ENCODE results near the gene CAPZA2. TPM values are rescaled to one million over a fixed set of nuclear protein-coding genes. Genes with fewer than 3 reads are reported as not detected.
A peak's percentile ranks its signal among the peaks of the same experiment; 100 is the strongest.
"Not testable (repeated sequence)": the region's sequence is repeated elsewhere in the genome, so short reads cannot be mapped to it uniquely, and the experiment has no call there.

Gene CAPZA2
- total RNA-seq, 1 experiment from 2014 or later, result 57.7 TPM

DNA sequence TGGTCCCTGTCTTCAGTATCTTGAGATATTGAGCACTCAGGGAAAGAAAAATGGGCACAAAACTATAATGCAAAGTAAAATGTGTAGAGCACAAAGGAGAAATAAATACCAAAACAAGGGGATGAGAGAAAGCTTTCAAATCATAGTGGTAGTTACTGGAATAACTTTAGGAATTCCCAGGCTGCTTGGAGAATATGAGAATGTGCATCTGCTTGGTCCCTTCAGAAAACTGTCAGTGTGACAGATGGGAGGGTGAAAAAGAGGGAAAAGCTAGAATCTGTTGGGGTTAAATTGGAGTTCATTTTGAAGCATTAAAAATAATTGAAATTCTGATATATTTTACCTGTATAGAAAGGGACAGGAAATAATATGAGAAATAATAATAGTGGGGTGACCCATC lies 106.2 kb downstream of the CAPZA2 start:
- H3K4me1 ChIP-seq (ENCODE audit: insufficient read depth, low read length), result peaks cover 11% of the 10 kb centered on the region
- no peaks in the 10 kb centered on the region for H3K9me2 ChIP-seq (replicated peaks; ENCODE audit: low read length)
- H3K79me2 ChIP-seq (ENCODE audit: low read length), result peaks cover 50% of the 10 kb centered on the region
- ChIA-PET CTCF (no interaction called here), POLR2A (ENCODE audit: unreplicated experiment) (no interaction called here)
- no peaks in the 10 kb centered on the region for H3K27me3 ChIP-seq (ENCODE audit: low read length)
- intact Hi-C loops (cut with micrococcal nuclease), result no loop called here
- no TSS peak for BruUV-seq (replicated peaks)
- ATAC-seq, result no peak
- no peaks in the 10 kb centered on the region for H3F3A ChIP-seq (ENCODE audit: low read length, unreplicated experiment)
- no peaks in the 10 kb centered on the region for H4K20me1 ChIP-seq (ENCODE audit: low read length)
- no peak overlapping the region for H3K4me3 ChIP-seq (ENCODE audit: low read length)
- no peak overlapping the region for H3K4me2 ChIP-seq (ENCODE audit: low read length)
- no peaks in the 10 kb centered on the region for H3K9me3 ChIP-seq (ENCODE audit: low read length)
- H2AFZ ChIP-seq (ENCODE audit: low read length), result no peak overlapping the region
- no peak for DNase-seq
- no peak for TF ChIP-seq EZH2phosphoT487 (IDR thresholded peaks at IDR 0.05; ENCODE audit: borderline replicate concordance, low read length)
- TF ChIP-seq, protein P1, sequence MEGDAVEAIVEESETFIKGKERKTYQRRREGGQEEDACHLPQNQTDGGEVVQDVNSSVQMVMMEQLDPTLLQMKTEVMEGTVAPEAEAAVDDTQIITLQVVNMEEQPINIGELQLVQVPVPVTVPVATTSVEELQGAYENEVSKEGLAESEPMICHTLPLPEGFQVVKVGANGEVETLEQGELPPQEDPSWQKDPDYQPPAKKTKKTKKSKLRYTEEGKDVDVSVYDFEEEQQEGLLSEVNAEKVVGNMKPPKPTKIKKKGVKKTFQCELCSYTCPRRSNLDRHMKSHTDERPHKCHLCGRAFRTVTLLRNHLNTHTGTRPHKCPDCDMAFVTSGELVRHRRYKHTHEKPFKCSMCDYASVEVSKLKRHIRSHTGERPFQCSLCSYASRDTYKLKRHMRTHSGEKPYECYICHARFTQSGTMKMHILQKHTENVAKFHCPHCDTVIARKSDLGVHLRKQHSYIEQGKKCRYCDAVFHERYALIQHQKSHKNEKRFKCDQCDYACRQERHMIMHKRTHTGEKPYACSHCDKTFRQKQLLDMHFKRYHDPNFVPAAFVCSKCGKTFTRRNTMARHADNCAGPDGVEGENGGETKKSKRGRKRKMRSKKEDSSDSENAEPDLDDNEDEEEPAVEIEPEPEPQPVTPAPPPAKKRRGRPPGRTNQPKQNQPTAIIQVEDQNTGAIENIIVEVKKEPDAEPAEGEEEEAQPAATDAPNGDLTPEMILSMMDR (conservative IDR thresholded peaks at IDR 0.05; ENCODE audit: low read depth, low read length), result no peak
- no peak for TF ChIP-seq EZH2 (IDR thresholded peaks at IDR 0.05; ENCODE audit: low read length, unreplicated experiment)
- H3K9ac ChIP-seq (ENCODE audit: low read length), result no peak overlapping the region
- no peak overlapping the region for H3K27ac ChIP-seq (ENCODE audit: low read length)
- H3K36me3 ChIP-seq (ENCODE audit: low read depth, low read length), result no peaks in the 10 kb centered on the region

DNA sequence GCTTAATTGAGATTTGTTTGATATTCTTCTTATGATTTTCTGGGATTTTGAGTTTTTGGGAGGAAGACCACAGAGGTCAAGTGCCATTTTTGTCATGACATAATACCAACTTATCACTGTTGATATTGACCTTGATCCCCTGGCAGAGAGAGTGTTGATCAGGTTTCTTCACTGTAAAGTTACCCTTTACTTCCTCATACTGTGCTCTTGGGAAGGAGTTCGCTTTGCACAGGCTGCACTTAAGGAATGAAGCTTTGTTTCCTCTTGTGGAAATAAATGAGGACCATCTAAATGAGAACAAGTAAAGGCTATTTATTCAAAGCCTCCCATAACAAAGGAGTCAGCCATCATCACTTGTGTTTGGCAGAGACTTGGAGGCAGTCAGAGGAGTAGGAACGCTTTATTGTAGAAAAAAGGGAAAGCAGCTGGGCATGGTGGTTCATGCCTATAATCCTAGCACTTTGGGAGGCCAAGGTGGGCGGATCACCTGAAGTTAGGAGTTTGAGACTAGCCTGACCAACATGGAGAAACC lies 107.0 kb downstream of the CAPZA2 start:
- ChIA-PET CTCF (no interaction called here), POLR2A (ENCODE audit: unreplicated experiment) (no interaction called here)
- no peaks in the 10 kb centered on the region for H3K27me3 ChIP-seq (ENCODE audit: low read length)
- DNase-seq (no peak), ATAC-seq (no peak)
- no peak overlapping the region for H3K9ac ChIP-seq (ENCODE audit: low read length)
- BruUV-seq (replicated peaks), result no TSS peak
- H3K27ac ChIP-seq (ENCODE audit: low read length), result no peak overlapping the region
- no peaks in the 10 kb centered on the region for H3F3A ChIP-seq (ENCODE audit: low read length, unreplicated experiment)
- H3K36me3 ChIP-seq (ENCODE audit: low read depth, low read length), result no peaks in the 10 kb centered on the region
- H3K4me1 ChIP-seq (ENCODE audit: insufficient read depth, low read length), result peaks cover 11% of the 10 kb centered on the region
- no peak overlapping the region for H3K4me2 ChIP-seq (ENCODE audit: low read length)
- H3K9me3 ChIP-seq (ENCODE audit: low read length), result no peaks in the 10 kb centered on the region
- no peaks in the 10 kb centered on the region for H3K9me2 ChIP-seq (replicated peaks; ENCODE audit: low read length)
- H4K20me1 ChIP-seq (ENCODE audit: low read length), result no peaks in the 10 kb centered on the region
- TF ChIP-seq, protein P1 (conservative IDR thresholded peaks at IDR 0.05; ENCODE audit: low read depth, low read length), result no peak
- TF ChIP-seq EZH2phosphoT487 (IDR thresholded peaks at IDR 0.05; ENCODE audit: borderline replicate concordance, low read length), result no peak
- TF ChIP-seq EZH2 (IDR thresholded peaks at IDR 0.05; ENCODE audit: low read length, unreplicated experiment), result no peak
- H2AFZ ChIP-seq (ENCODE audit: low read length), result no peak overlapping the region
- H3K79me2 ChIP-seq (ENCODE audit: low read length), result peaks cover 42% of the 10 kb centered on the region
- intact Hi-C loops (cut with micrococcal nuclease), result no loop called here
- no peak overlapping the region for H3K4me3 ChIP-seq (ENCODE audit: low read length)

DNA sequence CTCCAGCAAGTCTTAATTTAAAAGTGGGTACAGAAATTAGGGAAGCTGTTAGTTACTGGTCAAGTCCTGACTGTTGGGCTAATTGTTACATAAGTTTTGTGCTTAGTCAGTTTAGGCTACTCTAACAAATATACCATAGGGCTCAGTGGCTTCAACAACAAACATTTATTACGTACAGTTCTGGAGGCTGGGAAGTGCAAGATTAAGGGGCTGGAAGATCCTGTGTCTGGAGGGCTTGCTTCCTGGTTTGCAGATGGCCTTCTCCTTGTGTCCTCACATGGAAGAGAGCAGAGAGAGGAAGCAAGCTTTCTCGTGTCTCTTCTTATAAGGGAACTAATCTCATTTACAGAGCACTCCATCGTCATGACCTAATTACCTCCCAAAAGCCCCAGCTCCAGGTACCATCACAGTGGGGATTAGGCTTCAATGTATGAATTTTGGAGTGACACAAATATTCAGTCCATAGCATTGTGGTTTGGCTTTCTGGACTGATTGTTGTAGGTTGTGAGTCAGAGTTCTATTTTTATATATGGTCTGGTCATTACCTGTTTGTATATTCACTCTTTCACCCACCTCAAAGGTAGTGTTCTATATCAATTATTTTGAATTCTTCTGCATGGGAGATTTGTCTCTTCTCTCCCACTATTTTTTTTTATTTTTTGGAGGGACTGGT lies 108.0 kb downstream of the CAPZA2 start:
- Histone ChIP-seq H3K9ac (ENCODE audit: low read length) (no peak overlapping the region), H3K27me3 (ENCODE audit: low read length) (no peaks in the 10 kb centered on the region), H3K36me3 (ENCODE audit: low read depth, low read length) (no peaks in the 10 kb centered on the region), H3K4me3 (ENCODE audit: low read length) (no peak overlapping the region), H3K79me2 (ENCODE audit: low read length) (peaks cover 38% of the 10 kb centered on the region), H3K9me3 (ENCODE audit: low read length) (no peaks in the 10 kb centered on the region), H4K20me1 (ENCODE audit: low read length) (no peaks in the 10 kb centered on the region), H3K4me1 (ENCODE audit: insufficient read depth, low read length) (peaks cover 11% of the 10 kb centered on the region), H3K9me2 (replicated peaks; ENCODE audit: low read length) (no peaks in the 10 kb centered on the region), H3K4me2 (ENCODE audit: low read length) (peak overlapping the region; percentile 11; the same call in 1 of the 2 replicates), H3F3A (ENCODE audit: low read length, unreplicated experiment) (no peaks in the 10 kb centered on the region), H3K27ac (ENCODE audit: low read length) (no peak overlapping the region), H2AFZ (ENCODE audit: low read length) (no peak overlapping the region)
- intact Hi-C loops (cut with micrococcal nuclease), result no loop called here
- peak; percentile 26 for DNase-seq
- POLR2A ChIA-PET (ENCODE audit: unreplicated experiment), result no interaction called here
- no TSS peak for BruUV-seq (replicated peaks)
- TF ChIP-seq, protein P1 (conservative IDR thresholded peaks at IDR 0.05; ENCODE audit: low read depth, low read length), result no peak
- no peak for TF ChIP-seq EZH2phosphoT487 (IDR thresholded peaks at IDR 0.05; ENCODE audit: borderline replicate concordance, low read length)
- no peak for TF ChIP-seq EZH2 (IDR thresholded peaks at IDR 0.05; ENCODE audit: low read length, unreplicated experiment)
- CTCF ChIA-PET, result no interaction called here
- ATAC-seq, result no peak

DNA sequence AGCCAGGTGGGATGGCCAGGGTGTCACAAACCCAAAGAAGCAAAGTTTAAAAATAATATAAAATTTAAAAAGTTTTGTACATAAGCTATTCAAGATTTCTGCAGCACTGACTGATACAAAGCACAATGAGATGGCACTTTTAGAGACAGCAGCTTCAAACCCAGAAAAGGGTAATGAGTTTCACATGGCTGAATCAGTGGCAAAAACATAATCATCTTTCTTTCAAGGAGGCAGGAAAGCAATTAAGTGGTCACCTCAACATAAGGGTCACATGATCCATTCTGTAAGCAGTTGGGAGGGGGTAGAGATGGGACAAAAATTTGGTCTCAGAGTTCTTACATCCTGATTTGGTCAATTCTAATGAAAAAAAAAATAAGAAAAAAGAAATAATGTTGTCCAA lies 108.8 kb downstream of the CAPZA2 start:
- H3K9me3 ChIP-seq (ENCODE audit: low read length); POLR2A ChIA-PET (ENCODE audit: unreplicated experiment); H3K9me2 ChIP-seq (replicated peaks; ENCODE audit: low read length); H4K20me1 ChIP-seq (ENCODE audit: low read length); H3K9ac ChIP-seq (ENCODE audit: low read length); BruUV-seq (replicated peaks); H3K27me3 ChIP-seq (ENCODE audit: low read length); DNase-seq; H2AFZ ChIP-seq (ENCODE audit: low read length); H3K4me3 ChIP-seq (ENCODE audit: low read length); H3K4me2 ChIP-seq (ENCODE audit: low read length); intact Hi-C loops (cut with micrococcal nuclease); H3K36me3 ChIP-seq (ENCODE audit: low read depth, low read length); H3F3A ChIP-seq (ENCODE audit: low read length, unreplicated experiment); H3K27ac ChIP-seq (ENCODE audit: low read length); ATAC-seq; CTCF ChIA-PET: not testable (repeated sequence)
- Histone ChIP-seq H3K4me1 (ENCODE audit: insufficient read depth, low read length) (peaks cover 11% of the 10 kb centered on the region), H3K79me2 (ENCODE audit: low read length) (peaks cover 33% of the 10 kb centered on the region; the same call in 1 of the 2 replicates)
